Activated T-cell treated with anti-CD3 and anti-CD28 coated beads for 48 hours (primary cell): ENCODE results near the gene CRYZ.
"Not testable (repeated sequence)": the region's sequence is repeated elsewhere in the genome, so short reads cannot be mapped to it uniquely, and the experiment has no call there.

Experiments used
- DNase-seq: peaks from one replicate; pipeline ENCODE4 v3.0.0-alpha.2; 2020; ENCODE audit warnings: low read depth

Gene CRYZ

DNA sequence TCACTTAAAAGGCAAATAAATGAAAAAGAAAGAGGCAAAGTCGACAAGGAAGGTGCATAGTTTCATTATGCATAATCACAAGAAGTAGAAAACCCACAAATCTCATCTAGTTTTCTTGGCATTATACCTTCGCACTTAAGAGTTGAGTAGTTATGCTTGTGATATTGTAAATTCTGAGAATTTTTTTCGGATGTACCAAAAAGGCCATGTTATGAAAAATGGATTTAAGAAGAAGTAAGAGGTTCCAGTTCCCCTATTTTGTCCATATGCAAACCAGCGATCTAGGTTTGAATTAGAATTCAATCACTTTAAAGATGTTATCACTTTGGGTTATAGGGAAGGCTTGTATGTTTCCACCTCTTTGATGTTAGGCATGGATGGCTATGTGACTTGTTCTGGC lies 51.4 kb downstream of the CRYZ start:
- no peak for DNase-seq

DNA sequence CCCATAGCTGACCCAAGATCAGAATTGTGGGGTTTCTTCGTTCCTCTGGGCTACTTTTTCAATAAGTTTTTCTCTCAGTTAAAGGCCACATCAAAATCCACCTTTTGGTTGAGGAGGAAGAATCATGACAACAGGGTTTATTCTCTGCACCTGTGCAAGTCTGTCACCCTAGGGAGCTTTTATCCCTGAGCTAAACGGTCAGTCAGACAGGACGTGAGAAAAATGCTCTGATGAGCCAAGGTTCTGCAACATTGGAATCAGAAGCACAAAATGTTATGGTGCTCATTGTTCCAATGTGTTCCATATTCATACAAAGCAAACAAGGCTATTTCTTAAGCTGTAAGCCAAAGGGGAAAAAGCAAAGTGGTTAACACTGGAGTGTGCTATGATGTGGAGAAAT lies 51.8 kb downstream of the CRYZ start:
- DNase-seq = no peak

DNA sequence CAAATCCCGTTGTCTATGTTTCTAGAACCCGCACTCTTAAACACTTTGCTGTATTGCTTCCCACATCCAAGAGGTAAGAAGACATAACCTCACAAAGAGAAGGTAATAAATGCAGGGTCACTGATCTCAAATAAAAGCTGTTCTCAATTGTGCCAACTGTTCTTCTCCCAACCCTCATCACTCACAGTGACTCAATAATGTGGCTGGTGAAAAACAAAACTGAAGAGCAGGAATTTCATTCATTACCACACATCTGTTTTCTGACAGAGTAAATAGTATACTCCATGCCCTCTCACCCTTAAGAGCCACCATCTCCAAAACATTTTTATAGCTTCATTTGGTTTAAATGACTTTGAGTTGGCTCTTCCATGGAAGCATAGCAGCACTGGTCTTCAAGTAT lies 53.0 kb downstream of the CRYZ start:
- no peak for DNase-seq

DNA sequence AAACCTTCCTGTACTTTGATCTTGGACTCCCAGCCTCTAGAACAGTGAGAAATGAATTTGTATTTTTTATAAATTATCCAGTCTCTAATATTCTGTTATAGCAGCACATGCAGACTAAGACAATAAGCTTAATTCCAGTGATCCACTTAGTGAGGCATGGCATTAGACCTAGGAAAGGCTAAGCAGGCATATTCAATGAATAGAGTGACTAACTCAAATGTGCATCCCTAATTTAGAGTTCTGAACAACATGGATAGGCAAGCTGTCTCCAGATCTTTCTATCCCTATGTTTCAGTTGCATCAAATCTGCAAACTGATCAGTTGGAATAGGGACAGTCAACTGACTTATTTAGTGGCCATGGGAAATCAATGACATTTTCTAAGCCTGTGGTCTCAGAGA lies 54.9 kb downstream of the CRYZ start:
- DNase-seq = no peak

DNA sequence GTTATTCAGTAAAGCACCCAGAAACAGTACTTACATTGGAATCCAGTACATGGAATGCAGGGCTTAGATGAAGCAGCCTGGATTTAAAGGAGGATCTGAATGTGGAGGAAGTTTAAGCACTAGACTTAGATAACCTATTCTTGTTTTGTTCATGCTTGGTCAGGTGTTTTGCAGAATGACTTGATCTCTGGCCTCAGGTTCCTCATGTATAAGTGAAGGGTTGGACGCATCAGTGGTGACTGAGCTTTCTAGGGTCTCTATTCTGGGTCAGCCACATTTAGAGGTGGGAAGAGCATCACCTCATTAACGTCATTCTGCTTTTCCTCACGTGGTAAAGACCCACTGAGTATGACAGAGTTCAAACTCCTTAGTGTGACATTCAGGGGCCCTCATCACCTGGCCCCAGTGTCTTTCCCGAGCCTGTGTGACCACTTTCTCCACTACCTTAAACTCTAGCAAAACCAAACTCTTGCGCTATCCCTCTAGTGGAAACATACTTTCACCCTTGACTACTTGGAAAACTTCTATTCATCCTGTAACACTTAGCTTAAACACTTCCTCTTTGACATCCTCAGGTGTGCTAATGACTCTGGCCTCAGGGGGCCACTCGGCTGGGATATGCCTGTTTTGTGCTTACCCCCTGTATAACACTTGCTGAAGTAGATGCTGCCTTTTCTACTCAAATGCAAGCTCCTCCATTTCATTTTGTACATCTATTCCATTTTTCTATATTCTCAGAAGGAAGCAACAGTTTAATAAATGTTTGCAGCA lies 58.4 kb downstream of the CRYZ start:
- DNase-seq = no peak

DNA sequence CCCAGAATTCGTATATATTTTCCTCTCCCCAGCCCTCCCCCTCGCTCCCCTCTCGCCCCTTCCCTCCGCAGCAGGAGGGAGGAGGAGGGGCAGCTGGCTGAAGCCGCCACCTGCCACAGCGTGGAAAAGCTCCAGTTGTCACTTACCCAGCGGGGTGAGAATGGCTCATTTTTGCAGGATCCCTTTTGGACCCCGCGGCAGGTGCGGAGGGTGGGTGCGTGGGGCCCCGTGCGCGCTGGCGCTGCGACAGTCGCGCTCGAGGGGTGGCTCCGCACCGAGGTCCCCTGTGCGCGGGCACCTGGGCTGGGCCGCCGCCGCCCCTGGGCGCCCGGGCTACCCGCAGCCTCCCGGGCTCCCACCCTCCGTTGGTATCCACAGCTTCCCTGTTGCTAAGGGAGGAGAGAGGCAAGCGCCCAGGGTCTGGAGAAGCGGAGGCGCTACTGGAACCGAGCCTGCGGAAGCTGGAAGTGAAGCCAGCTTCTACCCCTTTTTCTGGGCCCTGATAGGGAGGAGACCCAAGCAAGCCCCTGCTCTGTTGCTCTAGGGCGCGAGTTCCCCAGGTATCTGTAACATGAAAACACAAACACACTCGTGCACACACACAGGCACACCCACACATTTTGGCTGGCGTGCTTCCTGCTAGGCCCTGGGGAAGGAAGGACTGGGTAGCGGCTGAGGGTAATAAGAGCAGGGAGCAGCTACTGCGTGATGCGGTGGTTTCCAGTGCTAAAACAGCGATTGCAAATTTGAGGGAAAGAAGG lies 59.3 kb downstream of the CRYZ start, which contains the start of gene ERICH3:
Gene ERICH3, minus strand, starts transcription at position 442 of the 761 bp plus-strand sequence. Its CDS starts 273 bp downstream, at position 169.
- DNase-seq = no peak

DNA sequence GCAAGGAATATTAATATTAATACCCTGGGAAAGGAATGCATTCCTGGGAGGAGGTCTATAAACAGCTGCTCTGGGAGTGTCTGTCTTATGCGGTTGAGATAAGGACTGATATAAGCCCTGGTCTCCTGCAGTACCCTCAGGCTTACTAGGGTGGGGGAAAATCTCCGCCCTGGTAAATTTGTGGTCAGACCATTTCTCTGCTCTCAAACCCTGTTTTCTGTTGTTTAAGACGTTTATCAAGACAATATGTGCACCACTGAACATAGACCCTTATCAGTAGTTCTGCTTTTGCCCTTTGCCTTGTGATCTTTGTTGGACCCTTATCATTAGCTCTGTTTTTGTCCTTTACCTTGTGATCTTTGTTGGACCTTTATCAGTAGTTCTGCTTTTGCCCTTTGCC lies 62.0 kb downstream of the CRYZ start:
- DNase-seq = not testable (repeated sequence)
